Lower leg skin (tissue), 4 donors: ENCODE measurements around the gene SLC5A10. TPM values are rescaled to one million over a fixed set of nuclear protein-coding genes. Genes with fewer than 3 reads are reported as not detected.

ENCODE experiments used
- DNase-seq, 2 donors: peaks; one replicate each; pipeline ENCODE4 v3.0.0-alpha.2; 2019; ENCODE audit warnings: low spot score in 2 of 2
- H3K4me3 ChIP-seq: fragments of 200-600 bp; sonication (generic); 2 replicates; pipeline ENCODE4 v1.5.1; 2017; ENCODE audit warnings: mild to moderate bottlenecking, low read depth; ENCODE audit not compliant: poor library complexity, severe bottlenecking
- POLR2A ChIP-seq, 2 donors: fragments of 450-650 bp; IDR thresholded peaks; one replicate each; pipeline ENCODE4 v1.6.1; 2016 to 2017; ENCODE audit warnings: antibody characterized with exemption in 2 of 2, mild to moderate bottlenecking in 1 of 2, moderate library complexity in 1 of 2
- WGBS, 2 donors: methylation state at CpG; one replicate each; pipeline ENCODE4 v1.1.5; 2018; 5-methylcytosine and 5-hydroxymethylcytosine counted together
- intact Hi-C: fragments of 100-400 bp; cut with DNase I; formaldehyde crosslinking; loops from one replicate; pipeline ENCODE4 v1.15.0; 2023; ENCODE audit warnings: low total_unique reads
- total RNA-seq, 4 donors: library from RNA; depleted of rRNA; stranded (reverse); fragments of >200 nt; gene quantifications; one replicate each; pipeline ENCODE4 v1.1.0, GENCODE V29; 2016
- TF ChIP-seq, protein P1 (sequence below), 3 donors: fragments of 450-650 bp; IDR thresholded peaks; one replicate each; pipeline ENCODE4 v1.5.1; 2016; ENCODE audit warnings: antibody characterized with exemption in 3 of 3, mild to moderate bottlenecking in 3 of 3, moderate library complexity in 2 of 3

The SLC5A10 gene
- total RNA-seq, 4 donors from 2014 or later, result 0.32 to 1.4 (median 1.1) TPM

DNA sequence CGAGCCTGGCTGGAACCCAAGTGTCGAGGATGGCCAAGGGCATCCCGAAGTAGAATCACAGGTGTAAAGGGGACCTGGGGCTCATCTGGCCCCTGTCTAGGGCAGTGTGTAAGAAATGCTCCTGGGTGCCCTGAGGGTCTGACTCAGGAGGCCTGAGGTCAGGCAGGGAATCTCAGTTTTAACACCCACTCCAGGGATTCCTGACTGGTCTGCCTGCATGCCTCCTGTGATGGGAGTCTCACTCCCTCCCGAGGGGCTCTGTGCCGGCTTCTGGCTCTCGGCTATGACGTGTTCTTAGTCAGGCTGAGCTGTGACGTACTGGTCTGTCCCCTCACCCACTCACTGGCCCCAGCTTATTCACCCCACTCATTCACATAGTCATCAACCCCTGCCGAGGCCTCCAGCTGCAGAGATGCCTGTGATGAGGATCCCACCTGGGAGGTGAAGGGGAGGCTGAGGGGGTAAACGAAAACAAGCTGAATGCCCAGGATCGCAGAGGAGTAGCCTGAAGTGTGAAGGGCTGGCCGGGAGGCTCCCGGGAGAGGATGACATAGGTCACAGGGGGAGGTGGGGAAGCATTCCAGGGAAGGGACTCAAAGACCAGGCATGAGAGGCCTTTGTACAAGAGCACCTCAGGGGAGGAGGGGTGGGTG, 28.8 kb downstream of the SLC5A10 start:
- no peak overlapping the region for H3K4me3 ChIP-seq
- no peak for DNase-seq
- intact Hi-C loops, result no loop called here
- no peak for TF ChIP-seq POLR2A (IDR thresholded peaks at IDR 0.05)
- TF ChIP-seq, protein P1, sequence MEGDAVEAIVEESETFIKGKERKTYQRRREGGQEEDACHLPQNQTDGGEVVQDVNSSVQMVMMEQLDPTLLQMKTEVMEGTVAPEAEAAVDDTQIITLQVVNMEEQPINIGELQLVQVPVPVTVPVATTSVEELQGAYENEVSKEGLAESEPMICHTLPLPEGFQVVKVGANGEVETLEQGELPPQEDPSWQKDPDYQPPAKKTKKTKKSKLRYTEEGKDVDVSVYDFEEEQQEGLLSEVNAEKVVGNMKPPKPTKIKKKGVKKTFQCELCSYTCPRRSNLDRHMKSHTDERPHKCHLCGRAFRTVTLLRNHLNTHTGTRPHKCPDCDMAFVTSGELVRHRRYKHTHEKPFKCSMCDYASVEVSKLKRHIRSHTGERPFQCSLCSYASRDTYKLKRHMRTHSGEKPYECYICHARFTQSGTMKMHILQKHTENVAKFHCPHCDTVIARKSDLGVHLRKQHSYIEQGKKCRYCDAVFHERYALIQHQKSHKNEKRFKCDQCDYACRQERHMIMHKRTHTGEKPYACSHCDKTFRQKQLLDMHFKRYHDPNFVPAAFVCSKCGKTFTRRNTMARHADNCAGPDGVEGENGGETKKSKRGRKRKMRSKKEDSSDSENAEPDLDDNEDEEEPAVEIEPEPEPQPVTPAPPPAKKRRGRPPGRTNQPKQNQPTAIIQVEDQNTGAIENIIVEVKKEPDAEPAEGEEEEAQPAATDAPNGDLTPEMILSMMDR (IDR thresholded peaks at IDR 0.05), result no peak
- 74 to 79% methylated on average over 13 of the region's 13 CpGs for whole genome bisulfite sequencing, 2 donors

GRCh38 chr17:18981335-18981641, 29.3 kb downstream of the SLC5A10 start:
- DNase-seq, result no peak
- H3K4me3 ChIP-seq, result no peak overlapping the region
- no peak for TF ChIP-seq POLR2A (IDR thresholded peaks at IDR 0.05)
- TF ChIP-seq, protein P1 (IDR thresholded peaks at IDR 0.05), result no peak
- WGBS, 2 donors, result 64 to 79% methylated on average over 6 of the region's 6 CpGs
- intact Hi-C loops, result no loop called here

GRCh38 chr17:18981642-18982424, 29.9 kb downstream of the SLC5A10 start:
- no peak for DNase-seq
- intact Hi-C loops, result no loop called here
- 43 to 61% methylated on average over 21 to 29 of the region's 30 CpGs for WGBS, 2 donors
- H3K4me3 ChIP-seq, result no peak overlapping the region
- no peak for TF ChIP-seq POLR2A (IDR thresholded peaks at IDR 0.05)
- TF ChIP-seq, protein P1 (IDR thresholded peaks at IDR 0.05), result no peak

GRCh38 chr17:18984273-18985114, 32.5 kb downstream of the SLC5A10 start:
- intact Hi-C loops, result no loop called here
- WGBS, 2 donors, result 75 to 80% methylated on average over 21 of the region's 21 CpGs
- DNase-seq, result no peak
- H3K4me3 ChIP-seq, result no peak overlapping the region
- TF ChIP-seq, protein P1 (IDR thresholded peaks at IDR 0.05), result no peak

- WGBS, 2 donors, result 50 to 64% methylated on average over 9 of the region's 9 CpGs
- intact Hi-C loops, result no loop called here
- H3K4me3 ChIP-seq, result no peak overlapping the region
- TF ChIP-seq POLR2A (IDR thresholded peaks at IDR 0.05), result no peak
- TF ChIP-seq, protein P1 (IDR thresholded peaks at IDR 0.05), result no peak
- no peak for DNase-seq
These were observed 33.5 kb downstream of the SLC5A10 start for GRCh38 chr17:18985475-18985874.
